Spinal cord (tissue), 10 donors: ENCODE data around the gene PYGL. TPM values are rescaled to one million over a fixed set of nuclear protein-coding genes. Genes with fewer than 3 reads are reported as not detected.
"Not testable (repeated sequence)": the region's sequence is repeated elsewhere in the genome, so short reads cannot be mapped to it uniquely, and the experiment has no call there.

Experiments
- DNase-seq, 6 donors: peaks; one replicate each; pipeline versions ENCODE4 v3.0.0 to v3.0.0-alpha.2; 2013 to 2015; ENCODE audit warnings: low spot score in 6 of 6, low read depth in 4 of 6
- H3K27ac ChIP-seq: one replicate; pipeline ENCODE4 v1.5.1; 2013; ENCODE audit warnings: low read depth, low read length, control low read depth
- H3K27me3 ChIP-seq: one replicate; pipeline ENCODE4 v1.6.1; 2013; ENCODE audit warnings: low read length; ENCODE audit not compliant: control insufficient read depth, insufficient read depth
- H3K36me3 ChIP-seq: one replicate; pipeline ENCODE4 v1.6.1; 2013; ENCODE audit warnings: low read length; ENCODE audit not compliant: control insufficient read depth, insufficient read depth
- H3K4me1 ChIP-seq: one replicate; pipeline ENCODE4 v1.6.1; 2013; ENCODE audit warnings: low read length; ENCODE audit not compliant: control insufficient read depth, insufficient read depth
- H3K4me3 ChIP-seq: one replicate; pipeline ENCODE4 v1.5.1; 2013; ENCODE audit warnings: low read depth, low read length, control low read depth
- H3K9me3 ChIP-seq: one replicate; pipeline ENCODE4 v1.6.1; 2013; ENCODE audit warnings: low read length; ENCODE audit not compliant: control insufficient read depth, insufficient read depth
- WGBS: methylation state at CpG from one replicate; pipeline ENCODE4 v1.1.5; 2013; ENCODE audit warnings: missing lambda C conversion rate; ENCODE audit not compliant: insufficient coverage; 5-methylcytosine and 5-hydroxymethylcytosine counted together
- polyA plus RNA-seq, 2 donors: library from polyadenylated mRNA; unstranded; fragments of 120-200 nt; gene quantifications; one replicate each; pipeline ENCODE4 v1.2.1, GENCODE V29; 2013; ENCODE audit not compliant: insufficient read length in 2 of 2
- total RNA-seq, 2 donors: library from RNA; depleted of rRNA in 1 of 2; stranded (reverse); fragments of 120-200 nt in 1 of 2; fragments of >200 nt in 1 of 2; gene quantifications; one replicate each; pipeline versions ENCODE4 v1.2.3 to v1.2.4, GENCODE V29; 2013 to 2014
- donor health status: healthy.

PYGL gene
- total and polyA plus RNA-seq, 4 donors: 19.5 to 38.9 (median 27.9) TPM

GRCh38 chr14:50932156-50932555, 12.1 kb downstream of the PYGL start:
- WGBS: no CpG with 5 or more reads among the region's 1 CpG
- Histone ChIP-seq H3K27me3 (no peaks in the 10 kb centered on the region), H3K4me1 (no peaks in the 10 kb centered on the region), H3K36me3 (no peaks in the 10 kb centered on the region), H3K27ac (no peak overlapping the region), H3K9me3 (no peaks in the 10 kb centered on the region), H3K4me3 (no peak overlapping the region)
- DNase-seq: no peak

GRCh38 chr14:50931559-50931958, 12.7 kb downstream of the PYGL start:
- Histone ChIP-seq H3K4me3 (no peak overlapping the region), H3K9me3 (no peaks in the 10 kb centered on the region), H3K36me3 (no peaks in the 10 kb centered on the region), H3K27ac (no peak overlapping the region), H3K4me1 (no peaks in the 10 kb centered on the region), H3K27me3 (no peaks in the 10 kb centered on the region)
- DNase-seq: peak in 2 of 6 donors; percentile 31 to 52
- 70% methylated on average over 3 of the region's 3 CpGs for WGBS

- no peak for DNase-seq
- Histone ChIP-seq H3K4me1 (no peaks in the 10 kb centered on the region), H3K4me3 (no peak overlapping the region), H3K36me3 (no peaks in the 10 kb centered on the region), H3K27ac (no peak overlapping the region), H3K9me3 (no peaks in the 10 kb centered on the region), H3K27me3 (no peaks in the 10 kb centered on the region)
- 90% methylated on average over 2 of the region's 2 CpGs for WGBS
These were observed 14.8 kb downstream of the PYGL start for GRCh38 chr14:50929506-50929905.

GRCh38 chr14:50928002-50928635, 16.2 kb downstream of the PYGL start:
- Histone ChIP-seq H3K4me1 (no peaks in the 10 kb centered on the region), H3K36me3 (no peaks in the 10 kb centered on the region), H3K4me3 (no peak overlapping the region), H3K27me3 (no peaks in the 10 kb centered on the region), H3K27ac (no peak overlapping the region), H3K9me3 (no peaks in the 10 kb centered on the region)
- no peak for DNase-seq
- WGBS: 98% methylated on average over 5 of the region's 6 CpGs

GRCh38 chr14:50926851-50927386, 17.4 kb downstream of the PYGL start:
- DNase-seq: no peak
- WGBS: 90% methylated on average over 1 of the region's 3 CpGs
- no peak overlapping the region for H3K27ac ChIP-seq

GRCh38 chr14:50924843-50925242, 19.4 kb downstream of the PYGL start:
- WGBS: no CpG with 5 or more reads among the region's 4 CpGs
- H3K4me1 ChIP-seq: no peaks in the 10 kb centered on the region
- no peak overlapping the region for H3K4me3 ChIP-seq
- H3K27me3 ChIP-seq: no peaks in the 10 kb centered on the region
- DNase-seq: no peak
- no peaks in the 10 kb centered on the region for H3K9me3 ChIP-seq
- H3K36me3 ChIP-seq: no peaks in the 10 kb centered on the region
- H3K27ac ChIP-seq: no peak overlapping the region

More at GRCh38 chr14:50926851-50927386, 17.4 kb downstream of the PYGL start:
- no peak overlapping the region for H3K4me3 ChIP-seq
- H3K27me3 ChIP-seq: no peaks in the 10 kb centered on the region
- no peaks in the 10 kb centered on the region for H3K9me3 ChIP-seq
- H3K36me3 ChIP-seq: no peaks in the 10 kb centered on the region
- H3K4me1 ChIP-seq: no peaks in the 10 kb centered on the region

- H3K36me3 ChIP-seq: no peaks in the 10 kb centered on the region
- H3K27ac ChIP-seq: no peak overlapping the region
- WGBS: 82% methylated on average over 3 of the region's 6 CpGs
- H3K4me3 ChIP-seq: no peak overlapping the region
- H3K4me1 ChIP-seq: no peaks in the 10 kb centered on the region
- no peaks in the 10 kb centered on the region for H3K27me3 ChIP-seq
- no peaks in the 10 kb centered on the region for H3K9me3 ChIP-seq
- DNase-seq: no peak
These were observed 20.0 kb downstream of the PYGL start for GRCh38 chr14:50924236-50924635.

- Histone ChIP-seq H3K4me1 (no peaks in the 10 kb centered on the region), H3K27ac (no peak overlapping the region), H3K36me3 (no peaks in the 10 kb centered on the region), H3K4me3 (no peak overlapping the region), H3K9me3 (no peaks in the 10 kb centered on the region), H3K27me3 (no peaks in the 10 kb centered on the region)
- WGBS: 94% methylated on average over 2 of the region's 2 CpGs
- DNase-seq: no peak
These were observed 21.5 kb downstream of the PYGL start for GRCh38 chr14:50922803-50923202.

- Histone ChIP-seq H3K4me1 (no peaks in the 10 kb centered on the region), H3K27ac (no peak overlapping the region), H3K9me3 (no peaks in the 10 kb centered on the region), H3K36me3 (peaks cover 5% of the 10 kb centered on the region), H3K27me3 (no peaks in the 10 kb centered on the region), H3K4me3 (no peak overlapping the region)
- WGBS: 63% methylated on average over 6 of the region's 9 CpGs
- no peak for DNase-seq
These were observed 23.6 kb downstream of the PYGL start for GRCh38 chr14:50920482-50921230.

- WGBS: no CpG with 5 or more reads among the region's 5 CpGs
- H3K4me3 ChIP-seq, H3K4me1 ChIP-seq, DNase-seq, H3K9me3 ChIP-seq, H3K27me3 ChIP-seq, H3K27ac ChIP-seq, H3K36me3 ChIP-seq: not testable (repeated sequence)
These were observed 24.8 kb downstream of the PYGL start for GRCh38 chr14:50919524-50919923.
